ENCODE results near the gene DIPK1C. TPM values are rescaled to one million over a fixed set of nuclear protein-coding genes. Genes with fewer than 3 reads are reported as not detected.

DIPK1C gene
- total RNA-seq, 1 experiment from 2014 or later, result not detected

- TF ChIP-seq AR (CRISPR knock-in tag; IDR thresholded peaks at IDR 0.05) (no peak), RORB (CRISPR knock-in tag; IDR thresholded peaks at IDR 0.05) (no peak), NR1H2 (CRISPR knock-in tag; IDR thresholded peaks at IDR 0.05) (no peak)
- TF ChIP-seq, protein P1, sequence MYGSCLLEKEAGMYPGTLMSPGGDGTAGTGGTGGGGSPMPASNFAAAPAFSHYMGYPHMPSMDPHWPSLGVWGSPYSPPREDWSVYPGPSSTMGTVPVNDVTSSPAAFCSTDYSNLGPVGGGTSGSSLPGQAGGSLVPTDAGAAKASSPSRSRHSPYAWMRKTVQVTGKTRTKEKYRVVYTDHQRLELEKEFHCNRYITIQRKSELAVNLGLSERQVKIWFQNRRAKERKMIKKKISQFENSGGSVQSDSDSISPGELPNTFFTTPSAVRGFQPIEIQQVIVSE (CRISPR knock-in tag; IDR thresholded peaks at IDR 0.05; ENCODE audit: borderline replicate concordance), result no peak
Observed at GRCh38 chr18:74419761-74420160, 37.3 kb downstream of the DIPK1C start (continued).

- DNase-seq (ENCODE audit: low spot score) (no peak), ATAC-seq (no peak)
- ChIA-PET CTCF (no interaction called here), POLR2A (no interaction called here)
- TF ChIP-seq, protein P1 (CRISPR knock-in tag; IDR thresholded peaks at IDR 0.05; ENCODE audit: borderline replicate concordance), result no peak
- TF ChIP-seq ERG (CRISPR knock-in tag; IDR thresholded peaks at IDR 0.05), result no peak
- TF ChIP-seq GRHL2 (CRISPR knock-in tag; IDR thresholded peaks at IDR 0.05; ENCODE audit: insufficient replicate concordance, severe bottlenecking), result no peak
- H3K36me3 Mint-ChIP-seq, result no peaks in the 10 kb centered on the region
- H3K4me1 Mint-ChIP-seq, result peaks cover 9% of the 10 kb centered on the region
- H3K9me3 Mint-ChIP-seq, result peaks cover 4% of the 10 kb centered on the region; the same call in 1 of the 2 replicates
- no peak overlapping the region for H3K27ac Mint-ChIP-seq
- no peak overlapping the region for H3K4me3 Mint-ChIP-seq
- H3K27me3 Mint-ChIP-seq (ENCODE audit: low read depth), result no peaks in the 10 kb centered on the region; the same call in 1 of the 2 replicates
Observed at GRCh38 chr18:74418023-74418422, 39.1 kb downstream of the DIPK1C start.

DNA sequence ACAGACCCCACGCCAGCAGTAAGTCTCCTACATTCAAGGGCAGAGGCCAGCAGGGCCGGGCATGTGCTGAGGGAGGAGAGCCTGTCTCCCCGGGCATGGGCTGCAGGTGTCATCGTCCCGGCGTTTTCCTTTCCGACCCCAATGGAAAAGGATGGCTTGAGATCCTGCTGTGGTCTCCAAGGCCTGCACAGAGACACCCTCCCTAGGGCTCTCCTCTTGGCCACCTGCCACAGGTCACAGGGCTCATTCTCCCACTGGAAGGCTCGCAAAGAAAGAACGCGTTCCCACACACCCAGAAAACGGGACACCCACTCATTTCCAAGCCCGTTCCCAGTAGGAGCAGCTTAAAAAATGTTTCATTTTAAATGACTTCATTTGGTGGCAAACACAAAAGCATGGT is 41.0 kb downstream of the DIPK1C start:
- peaks cover 19% of the 10 kb centered on the region for H3K4me1 Mint-ChIP-seq
- ATAC-seq (no peak), DNase-seq (ENCODE audit: low spot score) (no peak)
- TF ChIP-seq EMX1 (CRISPR knock-in tag; IDR thresholded peaks at IDR 0.05), result no peak
- TF ChIP-seq ZNF219 (CRISPR knock-in tag; IDR thresholded peaks at IDR 0.05; ENCODE audit: borderline replicate concordance), result no peak
- TF ChIP-seq, protein P2, sequence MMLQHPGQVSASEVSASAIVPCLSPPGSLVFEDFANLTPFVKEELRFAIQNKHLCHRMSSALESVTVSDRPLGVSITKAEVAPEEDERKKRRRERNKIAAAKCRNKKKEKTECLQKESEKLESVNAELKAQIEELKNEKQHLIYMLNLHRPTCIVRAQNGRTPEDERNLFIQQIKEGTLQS (CRISPR knock-in tag; conservative IDR thresholded peaks at IDR 0.05), result no peak
- no peak for TF ChIP-seq TEAD1 (CRISPR knock-in tag; IDR thresholded peaks at IDR 0.05)
- TF ChIP-seq NFYB (CRISPR knock-in tag; conservative IDR thresholded peaks at IDR 0.05; ENCODE audit: low read depth), result no peak
- TF ChIP-seq ZNF121 (CRISPR knock-in tag; IDR thresholded peaks at IDR 0.05), result no peak
- TF ChIP-seq, protein P3, sequence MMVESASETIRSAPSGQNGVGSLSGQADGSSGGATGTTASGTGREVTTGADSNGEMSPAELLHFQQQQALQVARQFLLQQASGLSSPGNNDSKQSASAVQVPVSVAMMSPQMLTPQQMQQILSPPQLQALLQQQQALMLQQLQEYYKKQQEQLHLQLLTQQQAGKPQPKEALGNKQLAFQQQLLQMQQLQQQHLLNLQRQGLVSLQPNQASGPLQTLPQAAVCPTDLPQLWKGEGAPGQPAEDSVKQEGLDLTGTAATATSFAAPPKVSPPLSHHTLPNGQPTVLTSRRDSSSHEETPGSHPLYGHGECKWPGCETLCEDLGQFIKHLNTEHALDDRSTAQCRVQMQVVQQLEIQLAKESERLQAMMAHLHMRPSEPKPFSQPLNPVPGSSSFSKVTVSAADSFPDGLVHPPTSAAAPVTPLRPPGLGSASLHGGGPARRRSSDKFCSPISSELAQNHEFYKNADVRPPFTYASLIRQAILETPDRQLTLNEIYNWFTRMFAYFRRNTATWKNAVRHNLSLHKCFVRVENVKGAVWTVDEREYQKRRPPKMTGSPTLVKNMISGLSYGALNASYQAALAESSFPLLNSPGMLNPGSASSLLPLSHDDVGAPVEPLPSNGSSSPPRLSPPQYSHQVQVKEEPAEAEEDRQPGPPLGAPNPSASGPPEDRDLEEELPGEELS (CRISPR knock-in tag; IDR thresholded peaks at IDR 0.05), result no peak
- TF ChIP-seq, protein P4, sequence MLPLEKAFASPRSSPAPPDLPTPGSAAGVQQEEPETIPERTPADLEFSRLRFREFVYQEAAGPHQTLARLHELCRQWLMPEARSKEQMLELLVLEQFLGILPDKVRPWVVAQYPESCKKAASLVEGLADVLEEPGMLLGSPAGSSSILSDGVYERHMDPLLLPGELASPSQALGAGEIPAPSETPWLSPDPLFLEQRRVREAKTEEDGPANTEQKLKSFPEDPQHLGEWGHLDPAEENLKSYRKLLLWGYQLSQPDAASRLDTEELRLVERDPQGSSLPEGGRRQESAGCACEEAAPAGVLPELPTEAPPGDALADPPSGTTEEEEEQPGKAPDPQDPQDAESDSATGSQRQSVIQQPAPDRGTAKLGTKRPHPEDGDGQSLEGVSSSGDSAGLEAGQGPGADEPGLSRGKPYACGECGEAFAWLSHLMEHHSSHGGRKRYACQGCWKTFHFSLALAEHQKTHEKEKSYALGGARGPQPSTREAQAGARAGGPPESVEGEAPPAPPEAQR (CRISPR knock-in tag; IDR thresholded peaks at IDR 0.05), result no peak
- no peak for TF ChIP-seq ZNF423 (CRISPR knock-in tag; IDR thresholded peaks at IDR 0.05)
- TF ChIP-seq NR2C2 (CRISPR knock-in tag; IDR thresholded peaks at IDR 0.05), result no peak
- H3K9me3 Mint-ChIP-seq, result peaks cover 4% of the 10 kb centered on the region; the same call in 1 of the 2 replicates
- ChIA-PET CTCF (interaction anchor here (1.0 kb wide), 2 partner anchors 44 to 135 kb away, joined by 3 read pairs; no protein-coding TSS in a partner anchor), POLR2A (no interaction called here)
- H3K4me3 Mint-ChIP-seq, result no peak overlapping the region
- H3K36me3 Mint-ChIP-seq, result no peaks in the 10 kb centered on the region
- H3K27me3 Mint-ChIP-seq (ENCODE audit: low read depth), result peaks cover 3% of the 10 kb centered on the region
- no peak overlapping the region for H3K27ac Mint-ChIP-seq
